HG03520 (cell line): ENCODE measurements around the gene CD59.

ENCODE experiments used
- ATAC-seq: cut with Tn5 transposase; IDR thresholded peaks from one replicate; pipeline ENCODE4 v1.9.1; 2021; ENCODE audit warnings: mild to moderate bottlenecking, moderate library complexity; ENCODE audit not compliant: unreplicated experiment

The CD59 gene

GRCh38 chr11:33736148-33736812, at the start of gene CD59:
CD59 (minus strand) TSS chr11:33736423; CDS start chr11:33722445, 13,978 bp downstream.
- ATAC-seq, result peak; percentile 54

GRCh38 chr11:33785609-33786008, 49.4 kb upstream of the CD59 start:
- ATAC-seq, result no peak

- ATAC-seq, result no peak
Observed at GRCh38 chr11:33779849-33780528, 43.8 kb upstream of the CD59 start.

- ATAC-seq, result no peak
Observed at GRCh38 chr11:33778675-33779074, 42.5 kb upstream of the CD59 start.

- ATAC-seq, result no peak
Observed at GRCh38 chr11:33777906-33778305, 41.7 kb upstream of the CD59 start.

GRCh38 chr11:33775832-33776470, 39.7 kb upstream of the CD59 start:
- no peak for ATAC-seq

- no peak for ATAC-seq
Observed at GRCh38 chr11:33775467-33775807, 39.2 kb upstream of the CD59 start.

- ATAC-seq, result peak; percentile 13
Observed at GRCh38 chr11:33774736-33775466, 38.7 kb upstream of the CD59 start.

- ATAC-seq, result peak; percentile 63
Observed at GRCh38 chr11:33773987-33774735, 37.9 kb upstream of the CD59 start, which contains the start of gene FBXO3. FBXO3 (minus strand) TSS chr11:33774520; CDS start chr11:33774497, 23 bp downstream.

GRCh38 chr11:33773404-33773986, 37.3 kb upstream of the CD59 start:
- no peak for ATAC-seq

- ATAC-seq, result no peak
Observed at GRCh38 chr11:33772870-33773269, 36.6 kb upstream of the CD59 start.

GRCh38 chr11:33772300-33772699, 36.1 kb upstream of the CD59 start:
- ATAC-seq, result no peak

GRCh38 chr11:33770236-33770635, 34.0 kb upstream of the CD59 start:
- ATAC-seq, result no peak

- no peak for ATAC-seq
Observed at GRCh38 chr11:33769542-33769941, 33.3 kb upstream of the CD59 start.

GRCh38 chr11:33767624-33768023, 31.4 kb upstream of the CD59 start:
- ATAC-seq, result no peak

GRCh38 chr11:33766085-33766484, 29.9 kb upstream of the CD59 start:
- no peak for ATAC-seq

GRCh38 chr11:33761471-33761870, 25.2 kb upstream of the CD59 start:
- ATAC-seq, result peak; percentile 87

- ATAC-seq, result peak; percentile 98
Observed at GRCh38 chr11:33753304-33753967, 17.2 kb upstream of the CD59 start.

GRCh38 chr11:33751878-33752277, 15.7 kb upstream of the CD59 start:
- ATAC-seq, result no peak

GRCh38 chr11:33747979-33748378, 11.8 kb upstream of the CD59 start:
- no peak for ATAC-seq
